GM18508 (cell line): ENCODE results near the gene MCAT.

Source experiments
- ATAC-seq: cut with Tn5 transposase; IDR thresholded peaks from one replicate; pipeline ENCODE4 v1.9.1; 2021; ENCODE audit warnings: moderate number of reproducible peaks; ENCODE audit not compliant: insufficient read depth, unreplicated experiment

The MCAT gene

GRCh38 chr22:43142880-43143562, at the start of gene MCAT:
Gene MCAT, minus strand, starts transcription at chr22:43143398. Its CDS starts 50 bp downstream, at chr22:43143348.
- ATAC-seq, result no peak

GRCh38 chr22:43191831-43192230, 48.6 kb upstream of the MCAT start:
- no peak for ATAC-seq

GRCh38 chr22:43188829-43189545, 45.8 kb upstream of the MCAT start:
- no peak for ATAC-seq

GRCh38 chr22:43187171-43188099, 44.2 kb upstream of the MCAT start:
- ATAC-seq, result peak; percentile 45

- ATAC-seq, result no peak
Observed at GRCh38 chr22:43186272-43187170, 43.3 kb upstream of the MCAT start, which contains the start of gene TTLL12. Gene TTLL12, minus strand, starts transcription at chr22:43187134. Its CDS starts 65 bp downstream, at chr22:43187069.

- ATAC-seq, result no peak
Observed at GRCh38 chr22:43185860-43186261, 42.7 kb upstream of the MCAT start.

- no peak for ATAC-seq
Observed at GRCh38 chr22:43183496-43184277, 40.5 kb upstream of the MCAT start.

- ATAC-seq, result no peak
Observed at GRCh38 chr22:43182726-43183125, 39.5 kb upstream of the MCAT start.

GRCh38 chr22:43182118-43182517, 38.9 kb upstream of the MCAT start:
- ATAC-seq, result no peak

GRCh38 chr22:43181321-43182076, 38.3 kb upstream of the MCAT start:
- no peak for ATAC-seq

GRCh38 chr22:43180670-43181069, 37.5 kb upstream of the MCAT start:
- ATAC-seq, result no peak

- ATAC-seq, result no peak
Observed at GRCh38 chr22:43179911-43180195, 36.7 kb upstream of the MCAT start.

- no peak for ATAC-seq
Observed at GRCh38 chr22:43179146-43179910, 36.1 kb upstream of the MCAT start.

- no peak for ATAC-seq
Observed at GRCh38 chr22:43177479-43177878, 34.3 kb upstream of the MCAT start.

- no peak for ATAC-seq
Observed at GRCh38 chr22:43176090-43176489, 32.9 kb upstream of the MCAT start.

- ATAC-seq, result no peak
Observed at GRCh38 chr22:43174941-43175531, 31.8 kb upstream of the MCAT start.

- no peak for ATAC-seq
Observed at GRCh38 chr22:43173976-43174720, 30.9 kb upstream of the MCAT start.
